ENCODE results near the gene CFAP53. TPM values are rescaled to one million over a fixed set of nuclear protein-coding genes. Genes with fewer than 3 reads are reported as not detected.

The CFAP53 gene
- total RNA-seq, 1 experiment from 2014 or later = 0.15 TPM

DNA sequence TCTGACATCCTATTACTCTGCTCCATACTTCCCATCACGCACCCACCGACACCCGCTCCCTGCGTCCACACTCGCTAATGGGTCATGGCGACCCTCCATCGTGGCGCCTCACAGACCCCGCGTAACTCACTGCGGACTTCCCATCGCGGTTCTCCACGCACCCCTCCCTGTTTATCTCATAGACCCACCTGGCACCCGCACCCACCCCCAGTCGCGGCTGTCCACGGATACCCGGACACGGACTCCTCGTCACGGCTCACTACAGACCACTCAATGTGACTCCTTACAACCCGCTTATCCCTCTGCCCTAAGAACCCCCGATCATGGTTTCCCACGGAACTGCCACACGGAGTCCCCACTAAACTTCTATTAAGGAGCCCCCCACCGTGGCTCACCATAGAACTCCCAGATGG is 20.7 kb upstream of the CFAP53 start:
- H4K91ac ChIP-seq (ENCODE audit: insufficient read length, low read depth, low read length) = no peak overlapping the region
- H3K9me3 Mint-ChIP-seq = no peaks in the 10 kb centered on the region; a peak in 1 of 5 replicates
- H3K18ac ChIP-seq (ENCODE audit: insufficient read length, low read depth, low read length) = no peak overlapping the region
- no peak overlapping the region for H2BK120ac ChIP-seq (ENCODE audit: low read depth, low read length, poor library complexity, severe bottlenecking)
- peaks cover 40 to 44% (median 44%) of the 10 kb centered on the region in 3 experiments; a peak in 6 of 7 replicates for H3K36me3 Mint-ChIP-seq (ENCODE audit: insufficient read depth in 1 of 3, low read depth in 3 of 3)
- no peak overlapping the region for H3T11ph ChIP-seq (ENCODE audit: low read length)
- no peak overlapping the region for H4K8ac ChIP-seq (replicated peaks; ENCODE audit: insufficient read length, low read depth, low read length)
- H3K27me3 Mint-ChIP-seq (ENCODE audit: low read depth) = no peaks in the 10 kb centered on the region
- no peaks in the 10 kb centered on the region for H3K27me3 ChIP-seq (ENCODE audit: insufficient read depth, low read length)
- H3K9ac ChIP-seq (ENCODE audit: extremely low read depth, insufficient read length, low read length) = peak overlapping the region; percentile 61
- H4K20me1 ChIP-seq (ENCODE audit: control insufficient read depth, insufficient read depth, insufficient read length) = no peaks in the 10 kb centered on the region
- H3K4ac ChIP-seq (ENCODE audit: low read depth, low read length) = no peak overlapping the region
- H3K4me2 ChIP-seq (ENCODE audit: insufficient read depth, insufficient read length, low read length) = peak overlapping the region; percentile 85
- H3K56ac ChIP-seq (ENCODE audit: insufficient read length, low read depth, low read length) = no peak overlapping the region
- no peaks in the 10 kb centered on the region for H3K79me2 ChIP-seq (ENCODE audit: insufficient read depth, low read length)
- H4K5ac ChIP-seq (ENCODE audit: insufficient read length, low read depth, low read length) = no peak overlapping the region
- H2BK5ac ChIP-seq (ENCODE audit: insufficient read length, low read length) = no peak overlapping the region
- no peak overlapping the region for H3K23ac ChIP-seq (ENCODE audit: insufficient read length, low read depth, low read length)
- H2BK15ac ChIP-seq (ENCODE audit: low read depth, low read length) = no peak overlapping the region
- H3K4me3 Mint-ChIP-seq = peak overlapping the region; percentile 99 to 100
- peaks cover 8 to 15% of the 10 kb centered on the region in 2 experiments for H3K4me1 Mint-ChIP-seq
- peak overlapping the region; percentile 47 to 98 (median 94); a peak in 6 of 7 replicates for H3K27ac Mint-ChIP-seq
- TF ChIP-seq CTCF (conservative IDR thresholded peaks at IDR 0.05) = no peak
- WGBS (ENCODE audit: extremely low coverage, insufficient read length, low lambda C conversion rate) = no CpG with 5 or more reads among the region's 27 CpGs
- H2BK12ac ChIP-seq (ENCODE audit: insufficient read length, low read depth, low read length) = no peak overlapping the region
- H2AK5ac ChIP-seq (ENCODE audit: insufficient read length, low read length) = no peak overlapping the region
- no peak overlapping the region for H2BK20ac ChIP-seq (ENCODE audit: low read depth, low read length, poor library complexity, severe bottlenecking)
- H3K79me1 ChIP-seq (ENCODE audit: insufficient read depth, low read depth, low read length, poor library complexity, severe bottlenecking) = no peaks in the 10 kb centered on the region
- no peak overlapping the region for H3K27ac ChIP-seq (ENCODE audit: insufficient read length, low read depth, low read length)
- H3K14ac ChIP-seq (ENCODE audit: insufficient read depth, low read length) = 0 out of 2 replicates have a peak overlapping the region, but pooled peaks have one; percentile 3
- peaks cover 10% of the 10 kb centered on the region for H3K23me2 ChIP-seq (ENCODE audit: insufficient read length, low read depth, low read length, poor library complexity, severe bottlenecking)
- H2AFZ ChIP-seq (ENCODE audit: low read length) = no peak overlapping the region
- H3K9me3 ChIP-seq (ENCODE audit: control insufficient read depth, low read depth, low read length) = no peaks in the 10 kb centered on the region
- DNase-seq = no peak
- no peaks in the 10 kb centered on the region for H3K4me1 ChIP-seq (ENCODE audit: insufficient read depth, low read length)
